Lower lobe of right lung (tissue), 2 donors: ENCODE data around the gene GJC3. TPM values are rescaled to one million over a fixed set of nuclear protein-coding genes. Genes with fewer than 3 reads are reported as not detected.
"Not testable (repeated sequence)": the region's sequence is repeated elsewhere in the genome, so short reads cannot be mapped to it uniquely, and the experiment has no call there.

Experiments used
- ATAC-seq, 2 donors: fragments of 200-7000 bp; cut with Tn5 transposase; one replicate each; pipeline ENCODE4 v1.9.1; 2020 to 2022; ENCODE audit warnings: mild to moderate bottlenecking in 2 of 2, moderate library complexity in 2 of 2
- DNase-seq: peaks from one replicate; pipeline ENCODE4 v3.0.0-alpha.2; 2020
- H3K27ac ChIP-seq: fragments of 200-600 bp; one replicate; pipeline ENCODE4 v1.8.0; 2022
- H3K27me3 ChIP-seq: fragments of 200-600 bp; one replicate; pipeline ENCODE4 v1.8.0; 2022; ENCODE audit warnings: low read depth
- H3K36me3 ChIP-seq: fragments of 200-600 bp; one replicate; pipeline ENCODE4 v1.8.0; 2022; ENCODE audit warnings: mild to moderate bottlenecking
- H3K4me1 ChIP-seq: fragments of 200-600 bp; one replicate; pipeline ENCODE4 v1.8.0; 2022
- H3K4me3 ChIP-seq: fragments of 200-600 bp; one replicate; pipeline ENCODE4 v1.8.0; 2022; ENCODE audit warnings: mild to moderate bottlenecking
- H3K9me3 ChIP-seq: fragments of 200-600 bp; one replicate; pipeline ENCODE4 v1.8.0; 2022
- intact Hi-C: fragments of 100-400 bp; cut with DNase I; formaldehyde crosslinking; loops from one replicate; pipeline ENCODE4 v1.11.0; 2022
- total RNA-seq: library from RNA; stranded (reverse); fragmentation: NEBNext Ultra II Directional; extraction: Animal tissue kit (Norgen Biotek cat#: 25700); gene quantifications from one replicate; pipeline ENCODE4 v1.2.1, GENCODE V29; 2021
- TF ChIP-seq, protein P1 (sequence below): fragments of 200-600 bp; IDR thresholded peaks from one replicate; pipeline ENCODE4 v1.8.0; 2022; ENCODE audit warnings: antibody characterized with exemption, mild to moderate bottlenecking
- donor health status: DM: no; HTN: yes; CAD: no; lungs with severe emphysema.

The GJC3 gene
- total RNA-seq, 1 donor from 2014 or later = not detected

DNA sequence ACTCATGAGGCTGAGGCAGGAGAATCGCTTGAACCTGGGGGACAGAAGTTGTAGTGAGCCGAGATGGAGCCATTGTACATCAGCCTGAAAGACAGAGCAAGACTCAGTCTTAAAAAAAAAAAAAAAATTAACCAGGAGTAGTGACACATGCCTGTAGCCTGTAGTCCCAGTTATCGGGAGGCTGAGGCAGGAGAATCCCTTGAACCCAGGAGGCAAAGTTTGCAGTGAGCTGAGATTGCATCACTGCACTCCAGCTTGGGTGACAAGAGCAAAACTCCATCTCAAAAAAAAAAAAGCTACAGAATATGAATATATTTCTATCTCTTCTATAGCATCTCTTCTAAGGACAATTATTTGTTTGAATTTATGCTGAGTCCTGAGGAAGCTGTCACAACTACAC, 39.9 kb upstream of the GJC3 start:
- intact Hi-C loops = no loop called here
- H3K27me3 ChIP-seq = peaks cover 10% of the 10 kb centered on the region
- no peak overlapping the region for H3K27ac ChIP-seq
- TF ChIP-seq, protein P1, sequence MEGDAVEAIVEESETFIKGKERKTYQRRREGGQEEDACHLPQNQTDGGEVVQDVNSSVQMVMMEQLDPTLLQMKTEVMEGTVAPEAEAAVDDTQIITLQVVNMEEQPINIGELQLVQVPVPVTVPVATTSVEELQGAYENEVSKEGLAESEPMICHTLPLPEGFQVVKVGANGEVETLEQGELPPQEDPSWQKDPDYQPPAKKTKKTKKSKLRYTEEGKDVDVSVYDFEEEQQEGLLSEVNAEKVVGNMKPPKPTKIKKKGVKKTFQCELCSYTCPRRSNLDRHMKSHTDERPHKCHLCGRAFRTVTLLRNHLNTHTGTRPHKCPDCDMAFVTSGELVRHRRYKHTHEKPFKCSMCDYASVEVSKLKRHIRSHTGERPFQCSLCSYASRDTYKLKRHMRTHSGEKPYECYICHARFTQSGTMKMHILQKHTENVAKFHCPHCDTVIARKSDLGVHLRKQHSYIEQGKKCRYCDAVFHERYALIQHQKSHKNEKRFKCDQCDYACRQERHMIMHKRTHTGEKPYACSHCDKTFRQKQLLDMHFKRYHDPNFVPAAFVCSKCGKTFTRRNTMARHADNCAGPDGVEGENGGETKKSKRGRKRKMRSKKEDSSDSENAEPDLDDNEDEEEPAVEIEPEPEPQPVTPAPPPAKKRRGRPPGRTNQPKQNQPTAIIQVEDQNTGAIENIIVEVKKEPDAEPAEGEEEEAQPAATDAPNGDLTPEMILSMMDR = no peak
- no peaks in the 10 kb centered on the region for H3K36me3 ChIP-seq
- ATAC-seq (no peak), DNase-seq (no peak)
- H3K4me1 ChIP-seq = no peaks in the 10 kb centered on the region
- H3K4me3 ChIP-seq = no peak overlapping the region
- H3K9me3 ChIP-seq = no peaks in the 10 kb centered on the region

DNA sequence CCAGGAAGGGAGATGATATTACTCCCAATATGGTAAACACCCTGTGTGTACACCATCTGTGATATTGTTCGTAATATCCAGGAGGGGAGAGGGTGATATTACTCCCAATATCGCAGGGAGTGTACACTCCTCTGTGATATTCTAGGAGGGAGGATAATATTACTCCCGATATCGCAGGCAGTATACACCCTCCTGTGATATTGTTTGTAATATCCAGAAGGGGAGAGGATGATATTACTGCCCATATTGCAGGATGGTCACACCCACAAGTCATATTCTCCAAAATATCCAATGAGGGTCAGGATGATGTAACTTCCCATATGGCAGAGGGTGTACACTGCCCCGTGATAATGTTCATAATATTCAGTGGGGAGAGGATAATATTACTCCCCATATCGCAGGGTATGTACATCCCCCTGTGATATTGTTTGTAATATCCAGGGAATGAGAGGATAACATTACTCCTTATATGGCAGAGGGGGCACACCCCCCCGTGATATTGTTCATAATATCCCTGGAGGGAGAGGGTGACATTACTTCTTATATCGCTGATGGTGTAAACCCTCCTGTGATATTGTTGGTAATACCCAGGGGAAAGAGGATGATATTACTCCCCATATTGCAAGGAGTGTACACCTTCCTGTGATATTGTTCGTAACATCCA, 29.3 kb upstream of the GJC3 start:
- Histone ChIP-seq H3K27ac (no peak overlapping the region), H3K36me3 (no peaks in the 10 kb centered on the region), H3K9me3 (no peaks in the 10 kb centered on the region), H3K4me1 (no peaks in the 10 kb centered on the region), H3K27me3 (peaks cover 33% of the 10 kb centered on the region), H3K4me3 (no peak overlapping the region)
- no peak for ATAC-seq
- TF ChIP-seq, protein P1 = no peak
- DNase-seq = no peak
- intact Hi-C loops = no loop called here

DNA sequence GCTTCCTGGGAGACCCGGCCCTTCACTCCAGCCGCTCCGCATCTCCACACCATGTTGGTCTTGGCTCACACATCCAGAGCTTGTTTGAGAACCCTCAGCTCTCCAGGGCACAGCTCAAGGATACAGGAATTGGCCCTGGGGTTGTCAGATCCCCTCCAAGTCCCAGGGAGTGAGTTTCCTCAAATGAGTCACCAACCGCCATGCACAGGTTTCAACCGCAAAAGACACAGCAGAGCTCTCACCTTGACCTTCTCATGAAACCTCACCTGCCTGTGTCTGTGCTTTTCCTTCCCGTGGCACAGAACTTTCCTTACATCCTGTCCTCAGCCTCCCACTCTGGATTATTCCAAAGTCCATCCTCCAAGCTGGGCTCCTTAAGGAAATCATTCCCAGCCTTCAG, 25.8 kb upstream of the GJC3 start:
- TF ChIP-seq, protein P1 = no peak
- Histone ChIP-seq H3K36me3 (no peaks in the 10 kb centered on the region), H3K4me1 (peaks cover 7% of the 10 kb centered on the region), H3K9me3 (no peaks in the 10 kb centered on the region), H3K27me3 (peaks cover 3% of the 10 kb centered on the region), H3K27ac (no peak overlapping the region), H3K4me3 (no peak overlapping the region)
- intact Hi-C loops = no loop called here
- DNase-seq = no peak
- ATAC-seq = peak in 1 of 2 donors; percentile 15

- H3K36me3 ChIP-seq, H3K4me1 ChIP-seq, intact Hi-C loops, DNase-seq, H3K9me3 ChIP-seq, H3K27me3 ChIP-seq, H3K27ac ChIP-seq, H3K4me3 ChIP-seq, ATAC-seq: not testable (repeated sequence)
Observed at GRCh38 chr7:99954643-99955042, 25.2 kb upstream of the GJC3 start.

GRCh38 chr7:99953649-99954048, 24.2 kb upstream of the GJC3 start:
- TF ChIP-seq, protein P1 = no peak
- DNase-seq (peak; percentile 87), ATAC-seq (peak; percentile 91 to 95)
- H3K9me3 ChIP-seq = no peaks in the 10 kb centered on the region
- H3K4me1 ChIP-seq = peaks cover 7% of the 10 kb centered on the region
- H3K27ac ChIP-seq = peak overlapping the region; percentile 63
- intact Hi-C loops = no loop called here
- H3K4me3 ChIP-seq = no peak overlapping the region
- H3K27me3 ChIP-seq = no peaks in the 10 kb centered on the region
- H3K36me3 ChIP-seq = no peaks in the 10 kb centered on the region

- intact Hi-C loops, DNase-seq: not testable (repeated sequence)
- ATAC-seq = peak in 1 of 2 donors; percentile 51
Observed at GRCh38 chr7:99952649-99953048, 23.2 kb upstream of the GJC3 start.

GRCh38 chr7:99950819-99951218, 21.4 kb upstream of the GJC3 start:
- H3K27me3 ChIP-seq = not testable (repeated sequence)

More at GRCh38 chr7:99952649-99953048, 23.2 kb upstream of the GJC3 start:
- not testable (repeated sequence) for H3K4me1 ChIP-seq, H3K4me3 ChIP-seq, H3K27me3 ChIP-seq, H3K36me3 ChIP-seq, H3K9me3 ChIP-seq
- peak overlapping the region; percentile 63 for H3K27ac ChIP-seq

More at GRCh38 chr7:99950819-99951218, 21.4 kb upstream of the GJC3 start:
- H3K9me3 ChIP-seq, H3K4me3 ChIP-seq, DNase-seq, H3K27ac ChIP-seq, H3K4me1 ChIP-seq, intact Hi-C loops, H3K36me3 ChIP-seq, ATAC-seq: not testable (repeated sequence)
